ENCODE data around the gene CRAMP1.

Gene CRAMP1

DNA sequence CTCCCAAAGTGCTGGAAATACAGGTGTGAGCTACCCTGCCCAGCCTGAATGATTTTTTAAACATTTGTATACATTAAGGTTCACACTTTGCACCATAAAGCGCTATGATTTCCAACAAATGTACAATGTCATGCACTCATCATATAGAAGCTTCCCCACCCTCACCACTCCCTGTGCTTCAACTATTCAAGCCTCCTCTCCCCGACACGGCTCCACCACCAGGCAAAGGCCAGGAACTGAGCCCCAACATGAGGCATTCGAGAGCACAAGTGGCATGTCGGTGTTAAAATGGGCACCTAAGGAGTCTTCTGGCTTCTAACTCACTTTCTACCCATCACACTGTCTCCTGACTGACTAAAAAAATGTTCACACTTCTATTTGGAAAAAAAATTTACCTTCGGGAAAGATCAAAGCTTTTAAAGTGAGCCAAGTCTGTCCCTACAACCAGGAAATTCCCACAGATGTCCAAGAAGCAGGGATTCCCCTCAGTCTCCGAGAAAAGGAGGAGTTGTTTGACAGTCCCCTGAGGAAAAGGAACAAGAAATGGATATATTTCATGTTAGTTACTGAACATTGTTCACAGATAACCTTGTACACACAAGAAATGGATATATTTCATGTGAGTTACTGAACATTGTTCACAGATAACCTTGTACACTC is 41.0 kb upstream of the CRAMP1 start:
- no peaks in the 10 kb centered on the region for H3K27me3 Mint-ChIP-seq (ENCODE audit: low read depth)
- H3K9me3 Mint-ChIP-seq = no peaks in the 10 kb centered on the region
- TF ChIP-seq, protein P1, sequence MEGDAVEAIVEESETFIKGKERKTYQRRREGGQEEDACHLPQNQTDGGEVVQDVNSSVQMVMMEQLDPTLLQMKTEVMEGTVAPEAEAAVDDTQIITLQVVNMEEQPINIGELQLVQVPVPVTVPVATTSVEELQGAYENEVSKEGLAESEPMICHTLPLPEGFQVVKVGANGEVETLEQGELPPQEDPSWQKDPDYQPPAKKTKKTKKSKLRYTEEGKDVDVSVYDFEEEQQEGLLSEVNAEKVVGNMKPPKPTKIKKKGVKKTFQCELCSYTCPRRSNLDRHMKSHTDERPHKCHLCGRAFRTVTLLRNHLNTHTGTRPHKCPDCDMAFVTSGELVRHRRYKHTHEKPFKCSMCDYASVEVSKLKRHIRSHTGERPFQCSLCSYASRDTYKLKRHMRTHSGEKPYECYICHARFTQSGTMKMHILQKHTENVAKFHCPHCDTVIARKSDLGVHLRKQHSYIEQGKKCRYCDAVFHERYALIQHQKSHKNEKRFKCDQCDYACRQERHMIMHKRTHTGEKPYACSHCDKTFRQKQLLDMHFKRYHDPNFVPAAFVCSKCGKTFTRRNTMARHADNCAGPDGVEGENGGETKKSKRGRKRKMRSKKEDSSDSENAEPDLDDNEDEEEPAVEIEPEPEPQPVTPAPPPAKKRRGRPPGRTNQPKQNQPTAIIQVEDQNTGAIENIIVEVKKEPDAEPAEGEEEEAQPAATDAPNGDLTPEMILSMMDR (IDR thresholded peaks at IDR 0.05; ENCODE audit: unreplicated experiment in 3 of 3) = no peak
- H3K27ac Mint-ChIP-seq = no peak overlapping the region
- peaks cover 27% of the 10 kb centered on the region for H3K36me3 Mint-ChIP-seq (ENCODE audit: low read depth)
- H3K4me1 Mint-ChIP-seq = no peaks in the 10 kb centered on the region
- no peak overlapping the region for H3K4me3 Mint-ChIP-seq

DNA sequence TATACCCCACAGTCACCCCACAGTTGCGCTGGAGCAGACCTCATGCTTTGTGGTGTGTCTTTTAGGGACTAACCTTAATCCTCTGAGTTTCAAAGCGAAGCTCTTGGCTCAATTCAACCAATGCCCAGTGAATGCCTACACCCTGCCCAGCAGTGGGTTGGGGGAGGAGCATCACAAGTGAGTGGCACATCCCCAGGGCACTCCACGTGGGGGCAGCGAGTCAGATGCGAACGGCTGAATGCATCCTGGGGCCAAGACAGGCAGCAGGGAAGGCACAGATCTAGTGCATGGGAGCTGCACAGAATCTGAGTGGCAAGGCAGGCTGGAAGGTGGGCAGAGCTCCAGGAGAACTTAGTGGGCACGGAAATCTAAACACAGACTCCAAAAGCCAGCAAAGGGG is 39.5 kb upstream of the CRAMP1 start:
- H3K27ac Mint-ChIP-seq = no peak overlapping the region
- TF ChIP-seq, protein P1 (IDR thresholded peaks at IDR 0.05; ENCODE audit: unreplicated experiment in 3 of 3) = no peak
- no peaks in the 10 kb centered on the region for H3K4me1 Mint-ChIP-seq
- no peaks in the 10 kb centered on the region for H3K9me3 Mint-ChIP-seq
- H3K4me3 Mint-ChIP-seq = no peak overlapping the region
- peaks cover 35% of the 10 kb centered on the region for H3K36me3 Mint-ChIP-seq (ENCODE audit: low read depth)
- H3K27me3 Mint-ChIP-seq (ENCODE audit: low read depth) = no peaks in the 10 kb centered on the region

DNA sequence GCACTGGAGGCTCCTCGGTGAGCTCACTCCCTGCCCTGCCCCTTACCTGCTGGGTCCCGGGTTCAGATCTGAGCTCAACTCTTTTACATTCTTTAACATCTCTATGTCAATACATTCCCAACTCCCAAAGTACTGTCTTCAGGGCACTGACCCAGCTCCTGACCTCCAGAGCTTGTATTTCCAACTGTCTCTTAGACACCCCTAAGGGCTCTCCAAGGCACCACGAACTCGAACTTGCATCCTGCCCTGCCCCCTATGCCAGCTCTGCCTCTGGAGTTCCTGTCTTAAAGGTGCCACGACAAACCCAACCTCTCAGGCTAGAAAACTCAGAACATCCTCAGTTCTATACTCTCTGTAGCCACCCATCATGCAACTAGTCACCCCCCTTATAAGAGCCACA is 38.9 kb upstream of the CRAMP1 start:
- no peak overlapping the region for H3K4me3 Mint-ChIP-seq
- no peaks in the 10 kb centered on the region for H3K4me1 Mint-ChIP-seq
- TF ChIP-seq, protein P1 (IDR thresholded peaks at IDR 0.05; ENCODE audit: unreplicated experiment in 3 of 3) = no peak
- peaks cover 39% of the 10 kb centered on the region for H3K36me3 Mint-ChIP-seq (ENCODE audit: low read depth)
- no peaks in the 10 kb centered on the region for H3K27me3 Mint-ChIP-seq (ENCODE audit: low read depth)
- no peaks in the 10 kb centered on the region for H3K9me3 Mint-ChIP-seq
- no peak overlapping the region for H3K27ac Mint-ChIP-seq

DNA sequence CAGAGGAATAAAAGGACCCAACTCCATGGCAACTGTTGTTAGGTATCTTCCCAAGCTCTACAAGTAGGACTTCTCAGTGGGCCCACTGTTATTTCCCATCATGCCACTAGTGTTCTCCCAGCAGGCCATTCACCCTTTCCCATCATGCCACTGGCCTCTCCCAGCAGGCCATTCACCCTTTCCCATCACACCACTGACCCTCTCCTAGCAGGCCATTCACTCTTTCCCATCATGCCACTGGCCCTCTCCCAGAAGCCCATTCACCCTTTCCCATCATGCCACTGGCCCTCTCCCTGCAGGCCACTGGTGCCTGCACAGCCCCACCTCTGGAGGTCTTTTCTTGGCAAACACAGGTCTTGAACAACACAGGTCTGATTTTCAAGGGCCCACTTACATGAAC is 36.6 kb upstream of the CRAMP1 start:
- H3K9me3 Mint-ChIP-seq = no peaks in the 10 kb centered on the region

DNA sequence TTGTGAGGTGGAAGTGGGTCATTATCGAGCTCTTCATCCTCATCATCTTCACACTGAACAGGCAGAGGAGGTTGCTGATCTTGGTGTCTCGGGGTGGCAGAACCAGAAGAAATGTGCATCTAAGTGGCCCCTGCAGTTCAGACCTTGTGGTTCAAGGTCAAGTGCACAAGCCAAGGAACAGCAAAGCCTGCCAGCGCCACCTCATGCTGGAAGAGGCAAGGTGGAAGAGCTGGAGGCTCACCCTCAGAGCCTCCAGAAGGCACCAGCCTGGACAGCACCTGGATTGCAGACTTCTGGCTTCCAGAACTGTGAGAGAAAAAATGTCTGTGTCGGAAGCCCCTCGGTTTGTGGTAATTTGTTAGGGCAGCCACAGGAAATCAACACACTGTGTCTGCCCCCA is 32.9 kb upstream of the CRAMP1 start:
- Mint-ChIP-seq H3K9me3 (no peaks in the 10 kb centered on the region), H3K27me3 (ENCODE audit: low read depth) (no peaks in the 10 kb centered on the region), H3K36me3 (ENCODE audit: low read depth) (peaks cover 59% of the 10 kb centered on the region), H3K4me1 (no peaks in the 10 kb centered on the region), H3K4me3 (no peak overlapping the region), H3K27ac (no peak overlapping the region)
- TF ChIP-seq, protein P1 (IDR thresholded peaks at IDR 0.05; ENCODE audit: unreplicated experiment in 3 of 3) = no peak

More for the DNA sequence above, 36.6 kb upstream of the CRAMP1 start:
- Mint-ChIP-seq H3K36me3 (ENCODE audit: low read depth) (peaks cover 48% of the 10 kb centered on the region), H3K4me3 (no peak overlapping the region), H3K4me1 (no peaks in the 10 kb centered on the region), H3K27me3 (ENCODE audit: low read depth) (no peaks in the 10 kb centered on the region), H3K27ac (no peak overlapping the region)
- TF ChIP-seq, protein P1 (IDR thresholded peaks at IDR 0.05; ENCODE audit: unreplicated experiment in 3 of 3) = no peak

DNA sequence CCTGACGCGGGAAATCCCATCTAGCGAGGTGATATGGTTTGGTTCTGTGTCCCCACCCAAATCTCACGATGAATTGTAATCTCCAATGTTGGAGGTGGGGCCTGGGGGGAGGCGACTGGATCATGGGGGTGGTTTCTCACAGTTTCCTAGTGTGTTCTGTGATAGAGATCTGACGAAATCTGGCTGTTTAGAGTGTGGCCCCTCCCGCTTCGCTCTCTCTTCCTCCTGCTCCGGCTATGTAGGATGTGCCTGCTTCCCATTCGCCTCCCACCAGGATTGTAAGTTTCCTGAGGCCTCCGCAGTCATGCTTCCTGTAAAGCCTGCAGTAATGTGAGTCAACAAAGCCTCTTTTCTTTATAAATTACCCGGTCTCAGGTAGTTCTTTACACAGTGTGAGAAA is 31.9 kb upstream of the CRAMP1 start:
- Mint-ChIP-seq H3K27ac (no peak overlapping the region), H3K36me3 (ENCODE audit: low read depth) (peaks cover 69% of the 10 kb centered on the region), H3K9me3 (no peaks in the 10 kb centered on the region), H3K4me3 (no peak overlapping the region), H3K27me3 (ENCODE audit: low read depth) (no peaks in the 10 kb centered on the region), H3K4me1 (no peaks in the 10 kb centered on the region)
- TF ChIP-seq, protein P1 (IDR thresholded peaks at IDR 0.05; ENCODE audit: unreplicated experiment in 3 of 3) = no peak
